RWPE1 (cell line): Measurements from ENCODE around the gene LHX5.

ENCODE experiments used
- CTCF ChIA-PET: fragments of 350-600 bp; sonication (Branson Sonifier 250); formaldehyde crosslinking; extraction: SDS; loops from one replicate; lab custom pipeline; 2021; lab: Yijun Ruan, JAX
- POLR2A ChIA-PET: fragments of 400-600 bp; formaldehyde crosslinking; extraction: SDS; loops from one replicate; lab custom pipeline; 2020; ENCODE audit warnings: antibody characterized with exemption; ENCODE audit not compliant: low non-redundant PET; lab: Yijun Ruan, JAX
- DNase-seq: peaks from one replicate; pipeline ENCODE4 v3.0.0; 2012; ENCODE audit warnings: low spot score
- H3K27ac ChIP-seq: fragments of 450-650 bp; 2 replicates; pipeline ENCODE4 v1.5.1; 2017
- CTCF ChIP-seq: fragments of 450-650 bp; conservative IDR thresholded peaks from 2 replicates; pipeline ENCODE4 v1.5.1; 2017; ENCODE audit warnings: low read depth, mild to moderate bottlenecking

The LHX5 gene

GRCh38 chr12:113439301-113439597 lies 32.4 kb downstream of the LHX5 start:
- CTCF ChIA-PET = no interaction called here
- TF ChIP-seq CTCF = no peak
- no peak overlapping the region for H3K27ac ChIP-seq
- DNase-seq = no peak
- POLR2A ChIA-PET = no interaction called here

GRCh38 chr12:113438523-113439300 lies 33.0 kb downstream of the LHX5 start:
- DNase-seq = no peak
- CTCF ChIA-PET = no interaction called here
- TF ChIP-seq CTCF = no peak
- H3K27ac ChIP-seq = no peak overlapping the region
- POLR2A ChIA-PET = no interaction called here

- no peak for DNase-seq
- no peak overlapping the region for H3K27ac ChIP-seq
- TF ChIP-seq CTCF = no peak
- ChIA-PET POLR2A (no interaction called here), CTCF (no interaction called here)
These were observed 34.0 kb downstream of the LHX5 start for GRCh38 chr12:113437729-113438100.

- CTCF ChIA-PET = no interaction called here
These were observed 34.5 kb downstream of the LHX5 start for GRCh38 chr12:113436993-113437728.

GRCh38 chr12:113436586-113436985 lies 35.1 kb downstream of the LHX5 start:
- no peak for DNase-seq
- POLR2A ChIA-PET = no interaction called here
- CTCF ChIA-PET = interaction anchor here (1.9 kb wide), 1 partner anchor 11 kb away, joined by 6 read pairs; no protein-coding TSS in a partner anchor
- no peak for TF ChIP-seq CTCF
- H3K27ac ChIP-seq = no peak overlapping the region

More at GRCh38 chr12:113436993-113437728, 34.5 kb downstream of the LHX5 start:
- no peak overlapping the region for H3K27ac ChIP-seq
- POLR2A ChIA-PET = no interaction called here
- no peak for DNase-seq
- no peak for TF ChIP-seq CTCF

- TF ChIP-seq CTCF = no peak
- no peak overlapping the region for H3K27ac ChIP-seq
- ChIA-PET CTCF (interaction anchor here (0.6 to 1.9 kb wide), 2 partner anchors 10 to 317 kb away, joined by 6 to 7 read pairs; no protein-coding TSS in a partner anchor), POLR2A (no interaction called here)
- DNase-seq = no peak
These were observed 36.3 kb downstream of the LHX5 start for GRCh38 chr12:113435367-113435766.
